ENCODE measurements around the gene STAT5A. TPM values are rescaled to one million over a fixed set of nuclear protein-coding genes. Genes with fewer than 3 reads are reported as not detected.

The STAT5A gene
- total RNA-seq, 1 experiment from 2014 or later, result 2.4 TPM

DNA sequence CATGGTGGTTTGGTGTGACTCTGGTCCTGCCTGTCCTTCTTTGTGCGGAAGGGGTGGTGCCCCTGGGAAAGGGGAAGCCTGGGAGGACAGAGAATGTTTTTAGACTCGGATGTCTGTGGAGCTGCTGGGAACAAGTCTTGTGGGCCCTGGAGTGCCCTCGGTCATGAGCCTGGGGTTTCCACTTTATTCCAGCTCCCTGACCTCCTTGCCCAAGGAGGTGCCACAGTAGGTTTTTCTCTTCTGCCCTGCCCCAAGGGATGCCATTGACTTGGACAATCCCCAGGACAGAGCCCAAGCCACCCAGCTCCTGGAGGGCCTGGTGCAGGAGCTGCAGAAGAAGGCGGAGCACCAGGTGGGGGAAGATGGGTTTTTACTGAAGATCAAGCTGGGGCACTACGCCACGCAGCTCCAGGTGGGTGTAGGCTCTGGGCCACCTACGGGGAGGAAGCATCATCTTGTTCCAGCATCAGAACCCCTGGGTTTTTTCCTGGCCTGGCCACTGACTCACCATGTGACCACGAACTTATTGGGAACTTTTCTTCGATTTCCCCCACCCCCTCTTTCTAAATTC is 1.4 kb downstream of the STAT5A start:
- TF ChIP-seq, protein P1, sequence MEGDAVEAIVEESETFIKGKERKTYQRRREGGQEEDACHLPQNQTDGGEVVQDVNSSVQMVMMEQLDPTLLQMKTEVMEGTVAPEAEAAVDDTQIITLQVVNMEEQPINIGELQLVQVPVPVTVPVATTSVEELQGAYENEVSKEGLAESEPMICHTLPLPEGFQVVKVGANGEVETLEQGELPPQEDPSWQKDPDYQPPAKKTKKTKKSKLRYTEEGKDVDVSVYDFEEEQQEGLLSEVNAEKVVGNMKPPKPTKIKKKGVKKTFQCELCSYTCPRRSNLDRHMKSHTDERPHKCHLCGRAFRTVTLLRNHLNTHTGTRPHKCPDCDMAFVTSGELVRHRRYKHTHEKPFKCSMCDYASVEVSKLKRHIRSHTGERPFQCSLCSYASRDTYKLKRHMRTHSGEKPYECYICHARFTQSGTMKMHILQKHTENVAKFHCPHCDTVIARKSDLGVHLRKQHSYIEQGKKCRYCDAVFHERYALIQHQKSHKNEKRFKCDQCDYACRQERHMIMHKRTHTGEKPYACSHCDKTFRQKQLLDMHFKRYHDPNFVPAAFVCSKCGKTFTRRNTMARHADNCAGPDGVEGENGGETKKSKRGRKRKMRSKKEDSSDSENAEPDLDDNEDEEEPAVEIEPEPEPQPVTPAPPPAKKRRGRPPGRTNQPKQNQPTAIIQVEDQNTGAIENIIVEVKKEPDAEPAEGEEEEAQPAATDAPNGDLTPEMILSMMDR (IDR thresholded peaks at IDR 0.05; ENCODE audit: insufficient read depth in 1 of 2, low read depth in 1 of 2, low read length in 1 of 2, severe bottlenecking in 1 of 2, unreplicated experiment in 1 of 2), result no peak
- 0 out of 2 replicates have a peak, but pooled peaks cover 7% of the 10 kb centered on the region for H3K4me1 ChIP-seq
- H3K27me3 Mint-ChIP-seq (ENCODE audit: insufficient read depth, unreplicated experiment), result no peaks in the 10 kb centered on the region
- H3K27me3 ChIP-seq (replicated peaks; ENCODE audit: control insufficient read depth, insufficient read depth, low read length), result no peaks in the 10 kb centered on the region
- H3K36me3 ChIP-seq (ENCODE audit: control insufficient read depth, insufficient read depth, low read length), result no peaks in the 10 kb centered on the region
- no peaks in the 10 kb centered on the region for H3K36me3 Mint-ChIP-seq (ENCODE audit: insufficient read depth, unreplicated experiment)
- H3K4me1 Mint-ChIP-seq (ENCODE audit: low read depth, unreplicated experiment), result peaks cover 11% of the 10 kb centered on the region
- ChIA-PET CTCF (no interaction called here), POLR2A (no interaction called here)
- no peaks in the 10 kb centered on the region for H3K9me3 Mint-ChIP-seq (ENCODE audit: unreplicated experiment)
- H3K9me3 ChIP-seq, result no peaks in the 10 kb centered on the region
- no TSS peak for BruUV-seq (replicated peaks)
- no peak overlapping the region for H3K4me3 ChIP-seq (ENCODE audit: low read depth, low read length)
- H3K4me3 Mint-ChIP-seq (ENCODE audit: unreplicated experiment), result no peak overlapping the region
- H3K27ac Mint-ChIP-seq (ENCODE audit: unreplicated experiment), result no peak overlapping the region
- no peak for DNase-seq
- intact Hi-C loops (cut with micrococcal nuclease; ENCODE audit: unreplicated experiment), result no loop called here

DNA sequence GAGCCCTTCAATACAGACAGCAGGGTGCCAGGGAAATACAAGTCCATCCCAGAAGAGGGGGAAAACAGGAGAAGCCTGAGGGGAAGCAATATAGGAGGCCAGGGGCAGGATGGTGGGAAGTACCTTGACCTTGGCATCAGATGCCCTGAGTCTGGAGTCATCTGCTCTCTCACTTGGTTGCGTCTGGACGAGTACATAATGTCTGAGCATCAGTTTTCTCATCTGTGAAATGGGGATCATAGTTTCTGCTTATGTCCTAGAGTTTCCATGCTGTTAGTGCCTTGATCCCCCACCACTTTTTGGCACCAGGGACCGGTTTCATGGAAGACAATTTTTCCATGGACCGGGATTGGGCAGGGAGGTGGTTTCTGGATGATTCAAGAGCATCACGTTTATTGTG is 2.3 kb downstream of the STAT5A start:
- ChIA-PET POLR2A (no interaction called here), CTCF (interaction anchor here (0.6 kb wide), 1 partner anchor 201 kb away, joined by 3 read pairs; no protein-coding TSS in a partner anchor)
- Mint-ChIP-seq H3K27me3 (ENCODE audit: insufficient read depth, unreplicated experiment) (no peaks in the 10 kb centered on the region), H3K4me1 (ENCODE audit: low read depth, unreplicated experiment) (peaks cover 11% of the 10 kb centered on the region), H3K36me3 (ENCODE audit: insufficient read depth, unreplicated experiment) (no peaks in the 10 kb centered on the region), H3K4me3 (ENCODE audit: unreplicated experiment) (no peak overlapping the region), H3K27ac (ENCODE audit: unreplicated experiment) (no peak overlapping the region), H3K9me3 (ENCODE audit: unreplicated experiment) (no peaks in the 10 kb centered on the region)
- no peak overlapping the region for H3K4me3 ChIP-seq (ENCODE audit: low read depth, low read length)
- intact Hi-C loops (cut with micrococcal nuclease; ENCODE audit: unreplicated experiment), result no loop called here
- H3K9me3 ChIP-seq, result no peaks in the 10 kb centered on the region
- BruUV-seq (replicated peaks), result no TSS peak
- H3K4me1 ChIP-seq, result 0 out of 2 replicates have a peak, but pooled peaks cover 7% of the 10 kb centered on the region
- peak in 1 of 2 experiments; percentile 3 for DNase-seq
- no peaks in the 10 kb centered on the region for H3K36me3 ChIP-seq (ENCODE audit: control insufficient read depth, insufficient read depth, low read length)
- TF ChIP-seq, protein P1 (IDR thresholded peaks at IDR 0.05; ENCODE audit: insufficient read depth in 1 of 2, low read depth in 1 of 2, low read length in 1 of 2, severe bottlenecking in 1 of 2, unreplicated experiment in 1 of 2), result no peak
- H3K27me3 ChIP-seq (replicated peaks; ENCODE audit: control insufficient read depth, insufficient read depth, low read length), result no peaks in the 10 kb centered on the region

DNA sequence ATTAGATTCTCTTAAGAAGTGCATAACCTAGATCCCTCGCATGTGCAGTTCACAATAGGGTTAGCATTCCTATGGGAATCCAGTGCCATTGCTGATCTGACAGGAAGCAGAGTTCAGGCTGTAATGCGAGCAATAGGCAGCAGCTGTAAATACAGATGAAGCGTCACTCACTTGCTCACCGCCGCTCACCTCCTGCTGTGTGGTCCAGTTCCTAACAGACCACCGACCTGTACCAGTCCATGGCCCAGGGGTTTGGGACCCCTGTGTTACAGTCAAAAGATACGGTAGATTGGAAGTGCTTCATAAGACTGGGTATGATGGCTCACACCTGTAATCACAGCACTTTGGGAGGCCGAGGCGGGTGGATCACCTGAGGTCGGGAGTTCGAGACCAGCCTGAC is 2.8 kb downstream of the STAT5A start:
- Mint-ChIP-seq H3K27ac (ENCODE audit: unreplicated experiment) (no peak overlapping the region), H3K27me3 (ENCODE audit: insufficient read depth, unreplicated experiment) (no peaks in the 10 kb centered on the region), H3K4me3 (ENCODE audit: unreplicated experiment) (no peak overlapping the region), H3K4me1 (ENCODE audit: low read depth, unreplicated experiment) (peaks cover 11% of the 10 kb centered on the region), H3K9me3 (ENCODE audit: unreplicated experiment) (no peaks in the 10 kb centered on the region), H3K36me3 (ENCODE audit: insufficient read depth, unreplicated experiment) (no peaks in the 10 kb centered on the region)
- H3K4me3 ChIP-seq (ENCODE audit: low read depth, low read length), result no peak overlapping the region
- no TSS peak for BruUV-seq (replicated peaks)
- H3K4me1 ChIP-seq, result 0 out of 2 replicates have a peak, but pooled peaks cover 7% of the 10 kb centered on the region
- TF ChIP-seq, protein P1 (IDR thresholded peaks at IDR 0.05; ENCODE audit: insufficient read depth in 1 of 2, low read depth in 1 of 2, low read length in 1 of 2, severe bottlenecking in 1 of 2, unreplicated experiment in 1 of 2), result no peak
- ChIA-PET CTCF (interaction anchor here (0.6 kb wide), 1 partner anchor 200 kb away, joined by 3 read pairs; no protein-coding TSS in a partner anchor), POLR2A (no interaction called here)
- intact Hi-C loops (cut with micrococcal nuclease; ENCODE audit: unreplicated experiment), result no loop called here
- no peaks in the 10 kb centered on the region for H3K36me3 ChIP-seq (ENCODE audit: control insufficient read depth, insufficient read depth, low read length)
- no peaks in the 10 kb centered on the region for H3K9me3 ChIP-seq
- no peaks in the 10 kb centered on the region for H3K27me3 ChIP-seq (replicated peaks; ENCODE audit: control insufficient read depth, insufficient read depth, low read length)
- DNase-seq, result peak in 1 of 2 experiments; percentile 14

Measured in Caco-2 (cell line).